ENCODE results near the gene TLCD2.
"Not testable (repeated sequence)": the region's sequence is repeated elsewhere in the genome, so short reads cannot be mapped to it uniquely, and the experiment has no call there.

Gene TLCD2

GRCh38 chr17:1735834-1736347, 25.7 kb upstream of the TLCD2 start:
- no peak for DNase-seq

GRCh38 chr17:1735418-1735817, 25.2 kb upstream of the TLCD2 start:
- no peak for DNase-seq

- DNase-seq = no peak
These were observed 23.6 kb upstream of the TLCD2 start for GRCh38 chr17:1733759-1734158.

- no peak for DNase-seq
These were observed 22.7 kb upstream of the TLCD2 start for GRCh38 chr17:1732833-1733321.

GRCh38 chr17:1732241-1732832, 22.2 kb upstream of the TLCD2 start:
- DNase-seq = no peak

GRCh38 chr17:1731194-1731506, 21.0 kb upstream of the TLCD2 start:
- DNase-seq = no peak

GRCh38 chr17:1730326-1731193, 20.4 kb upstream of the TLCD2 start:
- DNase-seq = no peak

- no peak for DNase-seq
These were observed 19.8 kb upstream of the TLCD2 start for GRCh38 chr17:1729966-1730325.

- DNase-seq = no peak
These were observed 17.9 kb upstream of the TLCD2 start for GRCh38 chr17:1727876-1728630.

GRCh38 chr17:1727258-1727789, 17.1 kb upstream of the TLCD2 start:
- no peak for DNase-seq

GRCh38 chr17:1726626-1727257, 16.6 kb upstream of the TLCD2 start:
- no peak for DNase-seq

GRCh38 chr17:1725642-1726511, 15.7 kb upstream of the TLCD2 start:
- no peak for DNase-seq

GRCh38 chr17:1724869-1725641, 14.9 kb upstream of the TLCD2 start:
- no peak for DNase-seq

GRCh38 chr17:1724351-1724868, 14.2 kb upstream of the TLCD2 start, which contains the start of gene WDR81:
Gene WDR81 (plus strand): TSS chr17:1724704. CDS start chr17:1724960, 256 bp downstream.
- peak; percentile 74 to 92 (median 79) for DNase-seq

GRCh38 chr17:1722022-1722421, 11.8 kb upstream of the TLCD2 start:
- DNase-seq = not testable (repeated sequence)

GRCh38 chr17:1720856-1721386, 10.7 kb upstream of the TLCD2 start:
- DNase-seq = peak in 4 of 5 experiments; percentile 38 to 68 (median 56)

GRCh38 chr17:1718362-1719165, 8.4 kb upstream of the TLCD2 start:
- DNase-seq = no peak

GRCh38 chr17:1716912-1717695, 6.9 kb upstream of the TLCD2 start:
- peak; percentile 40 to 98 (median 74) for DNase-seq

Data from T-helper 2 cell (primary cell).